CD14-positive monocyte (primary cell): Measurements from ENCODE around the gene INTS6. TPM values are rescaled to one million over a fixed set of nuclear protein-coding genes. Genes with fewer than 3 reads are reported as not detected.

ENCODE experiments used
- DNase-seq, 3 donors: peaks; one replicate each; pipeline ENCODE4 v3.0.0-alpha.2; 2011 to 2022
- H2AFZ ChIP-seq: 2 replicates; pipeline ENCODE4 v1.6.0; 2012; ENCODE audit warnings: mild to moderate bottlenecking, low read depth, low read length, inconsistent platforms; ENCODE audit not compliant: insufficient read depth, poor library complexity, severe bottlenecking
- H3K27ac ChIP-seq, 2 donors: 1 replicate in 1 of 2; 2 replicates in 1 of 2; pipeline ENCODE4 v1.5.1; 2012 to 2013; ENCODE audit warnings: low read length in 2 of 2, control low read depth in 1 of 2, inconsistent platforms in 1 of 2, low read depth in 1 of 2, mild to moderate bottlenecking in 1 of 2
- H3K27me3 ChIP-seq, 2 donors: one replicate each; pipeline versions ENCODE4 v1.6.0 to v1.6.1; 2011 to 2013; ENCODE audit warnings: low read length in 2 of 2; ENCODE audit not compliant: control insufficient read depth in 2 of 2, insufficient read depth in 2 of 2
- H3K36me3 ChIP-seq, 2 donors: replicated peaks in 1 of 2; 1 replicate in 1 of 2; 2 replicates in 1 of 2; pipeline versions ENCODE4 v1.5.1 to v1.6.1; 2012 to 2013; ENCODE audit warnings: low read length in 2 of 2, control low read depth in 1 of 2, inconsistent platforms in 1 of 2, mild to moderate bottlenecking in 1 of 2; ENCODE audit not compliant: insufficient read depth in 2 of 2, control insufficient read depth in 1 of 2
- H3K4me1 ChIP-seq, 2 donors: 1 replicate in 1 of 2; 2 replicates in 1 of 2; pipeline versions ENCODE4 v1.5.1 to v1.6.1; 2012 to 2013; ENCODE audit warnings: low read length in 2 of 2, control low read depth in 1 of 2, inconsistent platforms in 1 of 2, mild to moderate bottlenecking in 1 of 2, moderate library complexity in 1 of 2; ENCODE audit not compliant: insufficient read depth in 2 of 2, control insufficient read depth in 1 of 2
- H3K4me2 ChIP-seq: replicated peaks from 2 replicates; pipeline ENCODE3; 2012; ENCODE audit warnings: low read length, moderate library complexity, mild to moderate bottlenecking; ENCODE audit not compliant: poor library complexity, severe bottlenecking; ENCODE audit errors: extremely low read depth
- H3K4me3 ChIP-seq, 3 experiments: fragments of 200-600 bp in 1 of 3; sonication (generic) in 1 of 3; replicated peaks in 1 of 3; 1 replicate in 2 of 3; 2 replicates in 1 of 3; pipeline ENCODE4 v1.5.1; 2011 to 2013; ENCODE audit warnings: low read length in 3 of 3, mild to moderate bottlenecking in 3 of 3, control low read depth in 2 of 3, low read depth in 2 of 3, inconsistent platforms in 1 of 3, moderate library complexity in 1 of 3
- H3K79me2 ChIP-seq: 2 replicates; pipeline ENCODE4 v1.6.0; 2012; ENCODE audit warnings: mild to moderate bottlenecking, control low read depth, inconsistent platforms, low read length, moderate library complexity; ENCODE audit not compliant: insufficient read depth
- H3K9ac ChIP-seq: 2 replicates; pipeline ENCODE4 v1.6.0; 2017; ENCODE audit warnings: low read length, mild to moderate bottlenecking; ENCODE audit not compliant: insufficient read depth, poor library complexity, severe bottlenecking
- H3K9me3 ChIP-seq, 2 donors: replicated peaks in 1 of 2; 1 replicate in 1 of 2; 2 replicates in 1 of 2; pipeline versions ENCODE4 v1.5.1 to v1.6.1; 2012 to 2013; ENCODE audit warnings: low read length in 2 of 2, control low read depth in 1 of 2; ENCODE audit not compliant: control insufficient read depth in 1 of 2, insufficient read depth in 1 of 2
- H4K20me1 ChIP-seq: 2 replicates; pipeline ENCODE4 v1.6.0; 2012; ENCODE audit warnings: mild to moderate bottlenecking, low read length, control low read depth, moderate library complexity; ENCODE audit not compliant: insufficient read depth
- H3K27ac Mint-ChIP-seq, 7 donors: one replicate each; pipeline ENCODE4 v1.8.0; 2020; ENCODE audit warnings: mild to moderate bottlenecking in 7 of 7, mixed read lengths in 7 of 7, moderate library complexity in 6 of 7, inconsistent platforms in 2 of 7
- H3K27me3 Mint-ChIP-seq, 3 donors: one replicate each; pipeline ENCODE4 v1.8.0; 2021 to 2022; ENCODE audit warnings: low read depth in 3 of 3, mild to moderate bottlenecking in 3 of 3, mixed read lengths in 3 of 3, moderate library complexity in 3 of 3, inconsistent platforms in 1 of 3
- H3K36me3 Mint-ChIP-seq, 2 donors: one replicate each; pipeline ENCODE4 v1.8.0; 2020; ENCODE audit warnings: mixed read lengths in 2 of 2, inconsistent platforms in 1 of 2, mild to moderate bottlenecking in 1 of 2
- H3K4me1 Mint-ChIP-seq: one replicate; pipeline ENCODE4 v1.8.0; 2020; ENCODE audit warnings: mild to moderate bottlenecking, mixed read lengths
- H3K4me3 Mint-ChIP-seq, 2 donors: one replicate each; pipeline ENCODE4 v1.8.0; 2020; ENCODE audit warnings: mild to moderate bottlenecking in 2 of 2, mixed read lengths in 2 of 2, moderate library complexity in 1 of 2
- H3K9me3 Mint-ChIP-seq, 7 donors: one replicate each; pipeline ENCODE4 v1.8.0; 2020 to 2022; ENCODE audit warnings: mixed read lengths in 7 of 7, mild to moderate bottlenecking in 6 of 7, moderate library complexity in 6 of 7, inconsistent platforms in 2 of 7
- CTCF ChIP-seq: fragments of 200-600 bp; IDR thresholded peaks from one replicate; pipeline ENCODE4 v1.8.0; 2022; ENCODE audit warnings: antibody characterized with exemption, mild to moderate bottlenecking
- WGBS: methylation state at CpG from one replicate; pipeline ENCODE4 v1.1.5; 2013; ENCODE audit warnings: missing lambda C conversion rate; ENCODE audit not compliant: insufficient coverage; 5-methylcytosine and 5-hydroxymethylcytosine counted together
- intact Hi-C, 2 donors: fragments of 100-400 bp; cut with micrococcal nuclease; formaldehyde crosslinking; loops; one replicate each; pipeline versions ENCODE4 v1.15.0 to v1.15.1; 2023
- polyA plus RNA-seq, 3 donors: library from polyadenylated mRNA; depleted of rRNA in 1 of 3; unstranded in 2 of 3; stranded (reverse) in 1 of 3; fragments of 300-500 nt in 2 of 3; fragments of >200 nt in 1 of 3; fragmentation: Illumina TruSeq in 2 of 3; gene quantifications; 1 replicate in 2 of 3; 2 replicates in 1 of 3; pipeline ENCODE4 v1.2.3, GENCODE V29; 2012 to 2021

Gene INTS6
- polyA plus RNA-seq, 3 donors = 10.8 to 13.2 (median 11.6) TPM

GRCh38 chr13:51357928-51358595 lies 94.8 kb downstream of the INTS6 start:
- Mint-ChIP-seq H3K27me3 (peaks cover 0 to 1% (median 0%) of the 10 kb centered on the region in 3 donors), H3K9me3 (no peaks in the 10 kb centered on the region)

GRCh38 chr13:51355217-51355616 lies 97.6 kb downstream of the INTS6 start:
- no peaks in the 10 kb centered on the region for H3K4me1 ChIP-seq
- no peaks in the 10 kb centered on the region for H4K20me1 ChIP-seq
- TF ChIP-seq CTCF = no peak
- no peaks in the 10 kb centered on the region for H3K27me3 ChIP-seq
- H2AFZ ChIP-seq = no peak overlapping the region
- no peak overlapping the region for H3K4me3 ChIP-seq
- Mint-ChIP-seq H3K9me3 (no peaks in the 10 kb centered on the region), H3K36me3 (peaks cover 0 to 3% of the 10 kb centered on the region in 2 donors), H3K27ac (no peak overlapping the region), H3K4me1 (no peaks in the 10 kb centered on the region), H3K4me3 (no peak overlapping the region), H3K27me3 (peaks cover 0 to 1% (median 0%) of the 10 kb centered on the region in 3 donors)
- H3K79me2 ChIP-seq = no peaks in the 10 kb centered on the region
- H3K27ac ChIP-seq = no peak overlapping the region
- no peak overlapping the region for H3K9ac ChIP-seq
- WGBS = 90% methylated on average over 2 of the region's 2 CpGs
- intact Hi-C loops = no loop called here
- no peak for DNase-seq
- H3K9me3 ChIP-seq = no peaks in the 10 kb centered on the region
- no peaks in the 10 kb centered on the region for H3K36me3 ChIP-seq
- no peak overlapping the region for H3K4me2 ChIP-seq

More at GRCh38 chr13:51357928-51358595, 94.8 kb downstream of the INTS6 start:
- no peaks in the 10 kb centered on the region for H3K79me2 ChIP-seq
- H2AFZ ChIP-seq = no peak overlapping the region
- H3K9me3 ChIP-seq = no peaks in the 10 kb centered on the region
- no peak overlapping the region for H3K27ac Mint-ChIP-seq
- DNase-seq = no peak
- no peaks in the 10 kb centered on the region for H3K4me1 ChIP-seq
- H3K4me1 Mint-ChIP-seq = no peaks in the 10 kb centered on the region
- H3K36me3 ChIP-seq = peaks cover 8 to 21% of the 10 kb centered on the region in 2 donors
- H3K4me3 ChIP-seq = no peak overlapping the region
- H3K27me3 ChIP-seq = no peaks in the 10 kb centered on the region
- no peak overlapping the region for H3K4me2 ChIP-seq
- no peak overlapping the region for H3K9ac ChIP-seq
- intact Hi-C loops = no loop called here
- no peaks in the 10 kb centered on the region for H4K20me1 ChIP-seq
- H3K27ac ChIP-seq = no peak overlapping the region
- H3K4me3 Mint-ChIP-seq = no peak overlapping the region
- 80% methylated on average over 2 of the region's 5 CpGs for WGBS
- H3K36me3 Mint-ChIP-seq = peaks cover 13 to 22% of the 10 kb centered on the region in 2 donors
- no peak for TF ChIP-seq CTCF
